WTC11 (cell line): ENCODE data around the gene LRMDA. TPM values are rescaled to one million over a fixed set of nuclear protein-coding genes. Genes with fewer than 3 reads are reported as not detected.

ENCODE experiments used
- ATAC-seq: fragments of 200-7000 bp; cut with Tn5 transposase; 2 replicates; pipeline ENCODE4 v1.10.0; 2021; ENCODE audit warnings: mild to moderate bottlenecking, moderate library complexity
- CTCF ChIA-PET: fragments of 300-600 bp; sonication (Branson Sonifier 250); formaldehyde crosslinking; loops from one replicate; lab custom pipeline; 2021; ENCODE audit warnings: antibody characterized with exemption; lab: Charles Lee
- POLR2A ChIA-PET: fragments of 350-600 bp; sonication (Branson Sonifier 250); formaldehyde crosslinking; loops from one replicate; lab custom pipeline; 2021; ENCODE audit warnings: antibody characterized with exemption; lab: Charles Lee
- DNase-seq: peaks from one replicate; pipeline ENCODE4 v3.0.0; 2021; ENCODE audit warnings: low spot score
- H3K27ac Mint-ChIP-seq: 2 replicates; pipeline ENCODE4 v1.8.0; 2021; ENCODE audit warnings: mixed read lengths
- H3K27me3 Mint-ChIP-seq: 2 replicates; pipeline ENCODE4 v1.8.0; 2021; ENCODE audit warnings: low read depth, mild to moderate bottlenecking, moderate library complexity, mixed read lengths
- H3K36me3 Mint-ChIP-seq: 2 replicates; pipeline ENCODE4 v1.8.0; 2021; ENCODE audit warnings: mixed read lengths
- H3K4me1 Mint-ChIP-seq: 2 replicates; pipeline ENCODE4 v1.8.0; 2022; ENCODE audit warnings: mixed read lengths
- H3K4me3 Mint-ChIP-seq: 2 replicates; pipeline ENCODE4 v1.8.0; 2021; ENCODE audit warnings: mild to moderate bottlenecking, moderate library complexity, mixed read lengths
- H3K9me3 Mint-ChIP-seq: 2 replicates; pipeline ENCODE4 v1.8.0; 2021; ENCODE audit warnings: mixed read lengths
- ATF1 ChIP-seq: sonication (generic); formaldehyde crosslinking; IDR thresholded peaks from 2 replicates; pipeline ENCODE4 v1.8.1; 2023; ENCODE audit warnings: mild to moderate bottlenecking, moderate library complexity, missing genetic modification reagents
- CBFB ChIP-seq: sonication (generic); formaldehyde crosslinking; IDR thresholded peaks from 2 replicates; pipeline ENCODE4 v1.8.1; 2022; ENCODE audit warnings: mild to moderate bottlenecking, low read depth, missing genetic modification reagents
- CDX4 ChIP-seq: fragments of 250-450 bp; sonication (Bioruptor Pico); IDR thresholded peaks from 2 replicates; pipeline ENCODE4 v1.9.0; 2021; ENCODE audit warnings: moderate library complexity, mild to moderate bottlenecking, inconsistent platforms, borderline replicate concordance
- E2F1 ChIP-seq: sonication (generic); formaldehyde crosslinking; IDR thresholded peaks from 2 replicates; pipeline ENCODE4 v1.8.0; 2022; ENCODE audit warnings: mild to moderate bottlenecking, missing genetic modification reagents
- E2F5 ChIP-seq: sonication (generic); formaldehyde crosslinking; IDR thresholded peaks from 2 replicates; pipeline ENCODE4 v1.8.1; 2022; ENCODE audit warnings: mild to moderate bottlenecking, moderate library complexity, missing genetic modification reagents
- ELF4 ChIP-seq: sonication (generic); formaldehyde crosslinking; IDR thresholded peaks from 2 replicates; pipeline ENCODE4 v1.8.1; 2022; ENCODE audit warnings: low read depth, mild to moderate bottlenecking, moderate library complexity, missing genetic modification reagents
- HMGA2 ChIP-seq: fragments of 250-450 bp; sonication (Bioruptor Pico); IDR thresholded peaks from 2 replicates; pipeline ENCODE4 v1.4.0; 2021; ENCODE audit warnings: mild to moderate bottlenecking, moderate library complexity
- HMGXB4 ChIP-seq: sonication (generic); formaldehyde crosslinking; IDR thresholded peaks from 2 replicates; pipeline ENCODE4 v1.8.1; 2023; ENCODE audit warnings: mild to moderate bottlenecking, moderate library complexity, missing genetic modification reagents
- JAZF1 ChIP-seq: fragments of 250-450 bp; sonication (Bioruptor Pico); IDR thresholded peaks from 2 replicates; pipeline ENCODE4 v1.9.0; 2021; ENCODE audit warnings: moderate library complexity, mild to moderate bottlenecking, inconsistent platforms
- NFATC4 ChIP-seq: fragments of 250-450 bp; sonication (Bioruptor Pico); IDR thresholded peaks from 2 replicates; pipeline ENCODE4 v1.9.0; 2021; ENCODE audit warnings: mild to moderate bottlenecking
- NFE2L1 ChIP-seq: sonication (generic); formaldehyde crosslinking; IDR thresholded peaks from 2 replicates; pipeline ENCODE4 v1.8.1; 2023; ENCODE audit warnings: missing genetic modification reagents
- NR1H2 ChIP-seq: sonication (generic); formaldehyde crosslinking; IDR thresholded peaks from 2 replicates; pipeline ENCODE4 v1.9.0; 2021; ENCODE audit warnings: mild to moderate bottlenecking, moderate library complexity, missing genetic modification reagents
- OVOL2 ChIP-seq: fragments of 250-450 bp; sonication (Bioruptor Pico); IDR thresholded peaks from 2 replicates; pipeline ENCODE4 v1.9.0; 2021; ENCODE audit warnings: mild to moderate bottlenecking, borderline replicate concordance
- SMAD3 ChIP-seq: sonication (generic); formaldehyde crosslinking; IDR thresholded peaks from 2 replicates; pipeline ENCODE4 v1.8.0; 2022; ENCODE audit warnings: missing genetic modification reagents, mild to moderate bottlenecking, borderline replicate concordance
- TEAD4 ChIP-seq: sonication (generic); formaldehyde crosslinking; IDR thresholded peaks from 2 replicates; pipeline ENCODE4 v1.8.0; 2022; ENCODE audit warnings: mild to moderate bottlenecking, missing genetic modification reagents
- ZMAT4 ChIP-seq: fragments of 250-450 bp; sonication (Bioruptor Pico); IDR thresholded peaks from 2 replicates; pipeline ENCODE4 v1.9.0; 2021; ENCODE audit warnings: mild to moderate bottlenecking
- ZNF263 ChIP-seq: sonication (generic); formaldehyde crosslinking; IDR thresholded peaks from 2 replicates; pipeline ENCODE4 v1.8.1; 2022; ENCODE audit warnings: low read depth, mild to moderate bottlenecking, moderate library complexity, missing genetic modification reagents
- ZNF317 ChIP-seq: sonication (generic); formaldehyde crosslinking; IDR thresholded peaks from 2 replicates; pipeline ENCODE4 v1.8.1; 2023; ENCODE audit warnings: low read depth, mild to moderate bottlenecking, moderate library complexity, missing genetic modification reagents, borderline replicate concordance
- ZNF671 ChIP-seq: fragments of 250-450 bp; sonication (Bioruptor Pico); IDR thresholded peaks from 2 replicates; pipeline ENCODE4 v1.8.0; 2021; ENCODE audit warnings: mild to moderate bottlenecking
- total RNA-seq: library from RNA; stranded (reverse); gene quantifications from 3 replicates; pipeline ENCODE4 v1.2.3, GENCODE V29; 2021
- TF ChIP-seq, protein P1 (sequence below): sonication (generic); formaldehyde crosslinking; IDR thresholded peaks from 2 replicates; pipeline ENCODE4 v1.8.1; 2023; ENCODE audit warnings: mild to moderate bottlenecking, missing genetic modification reagents
- TF ChIP-seq, protein P2 (sequence below): sonication (generic); formaldehyde crosslinking; IDR thresholded peaks from 2 replicates; pipeline ENCODE4 v1.8.1; 2022; ENCODE audit warnings: low read depth, mild to moderate bottlenecking, moderate library complexity, missing genetic modification reagents, borderline replicate concordance
- TF ChIP-seq, protein P3 (sequence below): sonication (generic); formaldehyde crosslinking; IDR thresholded peaks from 2 replicates; pipeline ENCODE4 v1.8.0; 2023; ENCODE audit warnings: mild to moderate bottlenecking, missing genetic modification reagents
- TF ChIP-seq, protein P4 (sequence below): sonication (generic); formaldehyde crosslinking; IDR thresholded peaks from 2 replicates; pipeline ENCODE4 v1.8.1; 2022; ENCODE audit warnings: mild to moderate bottlenecking, missing genetic modification reagents, moderate library complexity, borderline replicate concordance
- TF ChIP-seq, protein P5 (sequence below): sonication (generic); formaldehyde crosslinking; conservative IDR thresholded peaks from 2 replicates; pipeline ENCODE4 v1.8.1; 2022; ENCODE audit warnings: mild to moderate bottlenecking, missing genetic modification reagents

The LRMDA gene
- total RNA-seq, 1 experiment from 2014 or later = 0.92 TPM

GRCh38 chr10:75761289-75761688 is 329.9 kb downstream of the LRMDA start:
- H3K9me3 Mint-ChIP-seq = no peaks in the 10 kb centered on the region
- TF ChIP-seq, protein P1, sequence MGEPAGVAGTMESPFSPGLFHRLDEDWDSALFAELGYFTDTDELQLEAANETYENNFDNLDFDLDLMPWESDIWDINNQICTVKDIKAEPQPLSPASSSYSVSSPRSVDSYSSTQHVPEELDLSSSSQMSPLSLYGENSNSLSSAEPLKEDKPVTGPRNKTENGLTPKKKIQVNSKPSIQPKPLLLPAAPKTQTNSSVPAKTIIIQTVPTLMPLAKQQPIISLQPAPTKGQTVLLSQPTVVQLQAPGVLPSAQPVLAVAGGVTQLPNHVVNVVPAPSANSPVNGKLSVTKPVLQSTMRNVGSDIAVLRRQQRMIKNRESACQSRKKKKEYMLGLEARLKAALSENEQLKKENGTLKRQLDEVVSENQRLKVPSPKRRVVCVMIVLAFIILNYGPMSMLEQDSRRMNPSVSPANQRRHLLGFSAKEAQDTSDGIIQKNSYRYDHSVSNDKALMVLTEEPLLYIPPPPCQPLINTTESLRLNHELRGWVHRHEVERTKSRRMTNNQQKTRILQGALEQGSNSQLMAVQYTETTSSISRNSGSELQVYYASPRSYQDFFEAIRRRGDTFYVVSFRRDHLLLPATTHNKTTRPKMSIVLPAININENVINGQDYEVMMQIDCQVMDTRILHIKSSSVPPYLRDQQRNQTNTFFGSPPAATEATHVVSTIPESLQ (CRISPR knock-in tag) = no peak
- TF ChIP-seq ATF1 (CRISPR knock-in tag) = no peak
- no peak for TF ChIP-seq SMAD3
- no peak for TF ChIP-seq JAZF1 (CRISPR knock-in tag)
- no peak for TF ChIP-seq E2F5 (CRISPR knock-in tag)
- no peak for TF ChIP-seq CDX4 (CRISPR knock-in tag)
- no peak for TF ChIP-seq OVOL2 (CRISPR knock-in tag)
- TF ChIP-seq ZMAT4 = no peak
- no peak for TF ChIP-seq ZNF263 (CRISPR knock-in tag)
- TF ChIP-seq TEAD4 (CRISPR knock-in tag) = no peak
- no peak for TF ChIP-seq ZNF671
- no peak for TF ChIP-seq NFATC4 (CRISPR knock-in tag)
- no peak for TF ChIP-seq ZNF317 (CRISPR knock-in tag)
- TF ChIP-seq CBFB (CRISPR knock-in tag) = no peak
- TF ChIP-seq HMGXB4 (CRISPR knock-in tag) = no peak
- no peak for TF ChIP-seq NFE2L1 (CRISPR knock-in tag)
- ChIA-PET POLR2A (no interaction called here), CTCF (no interaction called here)
- H3K4me3 Mint-ChIP-seq = no peak overlapping the region
- ATAC-seq = no peak
- DNase-seq = no peak
- H3K36me3 Mint-ChIP-seq = no peaks in the 10 kb centered on the region
- peaks cover 27% of the 10 kb centered on the region for H3K4me1 Mint-ChIP-seq
- no peaks in the 10 kb centered on the region for H3K27me3 Mint-ChIP-seq
- H3K27ac Mint-ChIP-seq = no peak overlapping the region

DNA sequence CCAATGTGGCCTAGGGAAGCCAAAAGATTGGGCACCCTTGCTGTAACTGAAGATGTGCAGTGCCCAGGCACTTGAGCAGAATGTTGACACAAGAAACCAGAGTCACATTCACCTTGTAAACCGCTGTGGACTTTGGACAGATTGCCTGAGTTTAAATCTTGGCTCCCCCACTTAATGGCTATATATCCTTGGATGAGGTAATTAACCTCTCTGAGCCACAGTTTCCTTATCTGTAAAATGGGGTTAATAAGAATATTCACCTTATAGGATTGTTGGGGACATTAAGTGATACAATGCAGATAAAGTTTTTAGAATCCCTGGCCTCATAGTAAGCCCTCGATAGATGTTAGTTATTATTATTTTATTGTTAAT is 331.0 kb downstream of the LRMDA start:
- ATAC-seq = no peak
- ChIA-PET POLR2A (interaction anchor here (1.1 kb wide), 1 partner anchor 11 kb away, joined by 7 read pairs; no protein-coding TSS in a partner anchor), CTCF (interaction anchor here (0.6 to 0.8 kb wide), 2 partner anchors 55 to 1343 kb away, joined by 4 to 5 read pairs; no protein-coding TSS in a partner anchor)
- H3K4me3 Mint-ChIP-seq = no peak overlapping the region
- peaks cover 23% of the 10 kb centered on the region for H3K4me1 Mint-ChIP-seq
- 0 out of 2 replicates have a peak, but pooled peaks cover 8% of the 10 kb centered on the region for H3K9me3 Mint-ChIP-seq
- H3K27me3 Mint-ChIP-seq = no peaks in the 10 kb centered on the region
- H3K27ac Mint-ChIP-seq = no peak overlapping the region
- DNase-seq = no peak
- no peaks in the 10 kb centered on the region for H3K36me3 Mint-ChIP-seq
- TF ChIP-seq, protein P2, sequence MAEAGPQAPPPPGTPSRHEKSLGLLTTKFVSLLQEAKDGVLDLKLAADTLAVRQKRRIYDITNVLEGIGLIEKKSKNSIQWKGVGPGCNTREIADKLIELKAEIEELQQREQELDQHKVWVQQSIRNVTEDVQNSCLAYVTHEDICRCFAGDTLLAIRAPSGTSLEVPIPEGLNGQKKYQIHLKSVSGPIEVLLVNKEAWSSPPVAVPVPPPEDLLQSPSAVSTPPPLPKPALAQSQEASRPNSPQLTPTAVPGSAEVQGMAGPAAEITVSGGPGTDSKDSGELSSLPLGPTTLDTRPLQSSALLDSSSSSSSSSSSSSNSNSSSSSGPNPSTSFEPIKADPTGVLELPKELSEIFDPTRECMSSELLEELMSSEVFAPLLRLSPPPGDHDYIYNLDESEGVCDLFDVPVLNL (CRISPR knock-in tag) = no peak
- TF ChIP-seq, protein P3, sequence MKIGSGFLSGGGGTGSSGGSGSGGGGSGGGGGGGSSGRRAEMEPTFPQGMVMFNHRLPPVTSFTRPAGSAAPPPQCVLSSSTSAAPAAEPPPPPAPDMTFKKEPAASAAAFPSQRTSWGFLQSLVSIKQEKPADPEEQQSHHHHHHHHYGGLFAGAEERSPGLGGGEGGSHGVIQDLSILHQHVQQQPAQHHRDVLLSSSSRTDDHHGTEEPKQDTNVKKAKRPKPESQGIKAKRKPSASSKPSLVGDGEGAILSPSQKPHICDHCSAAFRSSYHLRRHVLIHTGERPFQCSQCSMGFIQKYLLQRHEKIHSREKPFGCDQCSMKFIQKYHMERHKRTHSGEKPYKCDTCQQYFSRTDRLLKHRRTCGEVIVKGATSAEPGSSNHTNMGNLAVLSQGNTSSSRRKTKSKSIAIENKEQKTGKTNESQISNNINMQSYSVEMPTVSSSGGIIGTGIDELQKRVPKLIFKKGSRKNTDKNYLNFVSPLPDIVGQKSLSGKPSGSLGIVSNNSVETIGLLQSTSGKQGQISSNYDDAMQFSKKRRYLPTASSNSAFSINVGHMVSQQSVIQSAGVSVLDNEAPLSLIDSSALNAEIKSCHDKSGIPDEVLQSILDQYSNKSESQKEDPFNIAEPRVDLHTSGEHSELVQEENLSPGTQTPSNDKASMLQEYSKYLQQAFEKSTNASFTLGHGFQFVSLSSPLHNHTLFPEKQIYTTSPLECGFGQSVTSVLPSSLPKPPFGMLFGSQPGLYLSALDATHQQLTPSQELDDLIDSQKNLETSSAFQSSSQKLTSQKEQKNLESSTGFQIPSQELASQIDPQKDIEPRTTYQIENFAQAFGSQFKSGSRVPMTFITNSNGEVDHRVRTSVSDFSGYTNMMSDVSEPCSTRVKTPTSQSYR (CRISPR knock-in tag) = no peak
- TF ChIP-seq ELF4 (CRISPR knock-in tag) (no peak), E2F1 (CRISPR knock-in tag) (no peak), NR1H2 (CRISPR knock-in tag) (no peak), HMGA2 (CRISPR knock-in tag) (no peak)
- TF ChIP-seq, protein P4, sequence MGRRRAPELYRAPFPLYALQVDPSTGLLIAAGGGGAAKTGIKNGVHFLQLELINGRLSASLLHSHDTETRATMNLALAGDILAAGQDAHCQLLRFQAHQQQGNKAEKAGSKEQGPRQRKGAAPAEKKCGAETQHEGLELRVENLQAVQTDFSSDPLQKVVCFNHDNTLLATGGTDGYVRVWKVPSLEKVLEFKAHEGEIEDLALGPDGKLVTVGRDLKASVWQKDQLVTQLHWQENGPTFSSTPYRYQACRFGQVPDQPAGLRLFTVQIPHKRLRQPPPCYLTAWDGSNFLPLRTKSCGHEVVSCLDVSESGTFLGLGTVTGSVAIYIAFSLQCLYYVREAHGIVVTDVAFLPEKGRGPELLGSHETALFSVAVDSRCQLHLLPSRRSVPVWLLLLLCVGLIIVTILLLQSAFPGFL = no peak
- TF ChIP-seq, protein P5, sequence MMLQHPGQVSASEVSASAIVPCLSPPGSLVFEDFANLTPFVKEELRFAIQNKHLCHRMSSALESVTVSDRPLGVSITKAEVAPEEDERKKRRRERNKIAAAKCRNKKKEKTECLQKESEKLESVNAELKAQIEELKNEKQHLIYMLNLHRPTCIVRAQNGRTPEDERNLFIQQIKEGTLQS (CRISPR knock-in tag) = no peak
